Stimulated activated CD8-positive, alpha-beta memory T cell treated with anti-CD3 and anti-CD28 coated beads, Interleukin-2, amount 100 ng/mL, for 48 hours (primary cell): ENCODE measurements around the gene KLC1.
A peak's percentile ranks its signal among the peaks of the same experiment; 100 is the strongest.

Source experiments
- DNase-seq, 2 donors: peaks; one replicate each; pipeline ENCODE4 v3.0.0-alpha.2; 2020; ENCODE audit warnings: low read depth in 2 of 2

The KLC1 gene

GRCh38 chr14:103704708-103705107 lies 75.7 kb downstream of the KLC1 start:
- no peak for DNase-seq

- DNase-seq, result no peak
Observed at GRCh38 chr14:103705118-103705503, 76.1 kb downstream of the KLC1 start.

- DNase-seq, result no peak
Observed at GRCh38 chr14:103705504-103706284, 76.7 kb downstream of the KLC1 start.

GRCh38 chr14:103706551-103707328 lies 77.7 kb downstream of the KLC1 start:
- DNase-seq, result no peak

- DNase-seq, result no peak
Observed at GRCh38 chr14:103707329-103708263, 78.6 kb downstream of the KLC1 start.

GRCh38 chr14:103708750-103709187 lies 79.8 kb downstream of the KLC1 start:
- no peak for DNase-seq

- DNase-seq, result no peak
Observed at GRCh38 chr14:103709814-103710213, 80.8 kb downstream of the KLC1 start.

GRCh38 chr14:103710771-103711377 lies 81.9 kb downstream of the KLC1 start:
- DNase-seq, result no peak

- no peak for DNase-seq
Observed at GRCh38 chr14:103711516-103712431, 82.8 kb downstream of the KLC1 start.

- no peak for DNase-seq
Observed at GRCh38 chr14:103712633-103713247, 83.7 kb downstream of the KLC1 start.

GRCh38 chr14:103713304-103714062 lies 84.5 kb downstream of the KLC1 start:
- no peak for DNase-seq

GRCh38 chr14:103714063-103714724 lies 85.2 kb downstream of the KLC1 start:
- no peak for DNase-seq

- peak; percentile 99 for DNase-seq
Observed at GRCh38 chr14:103715052-103716000, 86.3 kb downstream of the KLC1 start, which contains the start of the genes XRCC3 and ZFYVE21. Gene XRCC3, minus strand, starts transcription at chr14:103715451. Its CDS starts 4,364 bp downstream, at chr14:103711087. Gene ZFYVE21, plus strand, starts transcription at chr14:103715810. Its CDS starts 32 bp downstream, at chr14:103715842.

- no peak for DNase-seq
Observed at GRCh38 chr14:103716091-103716801, 87.2 kb downstream of the KLC1 start.

- no peak for DNase-seq
Observed at GRCh38 chr14:103716899-103717411, 87.9 kb downstream of the KLC1 start.

GRCh38 chr14:103718572-103718971 lies 89.6 kb downstream of the KLC1 start:
- DNase-seq, result no peak
